GM23338 (cell line): ENCODE data around the gene SPIRE2. TPM values are rescaled to one million over a fixed set of nuclear protein-coding genes. Genes with fewer than 3 reads are reported as not detected.
A peak's percentile ranks its signal among the peaks of the same experiment; 100 is the strongest.
"Not testable (repeated sequence)": the region's sequence is repeated elsewhere in the genome, so short reads cannot be mapped to it uniquely, and the experiment has no call there.

Experiments
- ATAC-seq: fragments of 200-7000 bp; cut with Tn5 transposase; 3 replicates; pipeline ENCODE4 v1.9.1; 2020
- DNase-seq: peaks from one replicate; pipeline ENCODE4 v3.0.0-alpha.2; 2015; ENCODE audit warnings: low spot score
- H2AFZ ChIP-seq: fragments of 200-600 bp; sonication (generic); 2 replicates; pipeline ENCODE4 v1.8.0; 2016; ENCODE audit warnings: antibody characterized with exemption, mild to moderate bottlenecking, moderate library complexity
- H3F3A ChIP-seq: fragments of 200-600 bp; sonication (generic); replicated peaks from 2 replicates; pipeline ENCODE4 v1.8.0; 2017; ENCODE audit warnings: antibody characterized with exemption, mixed run types, low read depth
- H3K27ac ChIP-seq: fragments of 200-600 bp; sonication (generic); 2 replicates; pipeline ENCODE4 v1.6.1; 2016; ENCODE audit warnings: low read depth
- H3K27me3 ChIP-seq: fragments of 200-600 bp; sonication (generic); 2 replicates; pipeline ENCODE4 v1.8.0; 2016; ENCODE audit warnings: mild to moderate bottlenecking, mixed run types, moderate library complexity; ENCODE audit not compliant: insufficient read depth
- H3K36me3 ChIP-seq: fragments of 200-600 bp; sonication (generic); 2 replicates; pipeline ENCODE4 v1.8.0; 2016; ENCODE audit warnings: mild to moderate bottlenecking; ENCODE audit not compliant: insufficient read depth
- H3K4me1 ChIP-seq: fragments of 200-600 bp; sonication (generic); 2 replicates; pipeline ENCODE4 v1.8.0; 2016; ENCODE audit warnings: mild to moderate bottlenecking, moderate library complexity; ENCODE audit not compliant: insufficient read depth
- H3K4me2 ChIP-seq: fragments of 200-600 bp; sonication (generic); 2 replicates; pipeline ENCODE4 v1.7.1; 2017; ENCODE audit warnings: mixed run types
- H3K4me3 ChIP-seq: fragments of 200-600 bp; sonication (generic); 2 replicates; pipeline ENCODE4 v1.6.1; 2016; ENCODE audit warnings: mixed run types
- H3K79me2 ChIP-seq: fragments of 200-600 bp; sonication (generic); replicated peaks from 2 replicates; pipeline ENCODE4 v1.8.0; 2017; ENCODE audit warnings: mild to moderate bottlenecking; ENCODE audit not compliant: insufficient read depth
- H3K9me2 ChIP-seq: fragments of 200-600 bp; sonication (generic); 2 replicates; pipeline ENCODE4 v1.8.0; 2017; ENCODE audit not compliant: insufficient read depth
- H4K20me1 ChIP-seq: fragments of 200-600 bp; sonication (generic); replicated peaks from 2 replicates; pipeline ENCODE4 v1.8.0; 2017; ENCODE audit warnings: mild to moderate bottlenecking; ENCODE audit not compliant: insufficient read depth
- H3K27ac Mint-ChIP-seq: 2 replicates; pipeline ENCODE4 v1.8.0; 2020; ENCODE audit warnings: inconsistent platforms, mild to moderate bottlenecking, moderate library complexity, mixed read lengths
- H3K27me3 Mint-ChIP-seq: 3 replicates; pipeline ENCODE4 v1.8.0; 2022; ENCODE audit warnings: low read depth, mild to moderate bottlenecking, moderate library complexity, mixed read lengths, inconsistent platforms; ENCODE audit not compliant: insufficient read depth, poor library complexity
- H3K36me3 Mint-ChIP-seq: 3 replicates; pipeline ENCODE4 v1.8.0; 2021; ENCODE audit warnings: low read depth, mild to moderate bottlenecking, inconsistent platforms, moderate library complexity, mixed read lengths
- H3K4me1 Mint-ChIP-seq: 3 replicates; pipeline ENCODE4 v1.8.0; 2020; ENCODE audit warnings: mild to moderate bottlenecking, inconsistent platforms, mixed read lengths
- H3K4me3 Mint-ChIP-seq: 3 replicates; pipeline ENCODE4 v1.8.0; 2021; ENCODE audit warnings: moderate library complexity, mild to moderate bottlenecking, inconsistent platforms, mixed read lengths
- H3K9me3 Mint-ChIP-seq: 3 replicates; pipeline ENCODE4 v1.8.0; 2020; ENCODE audit warnings: moderate library complexity, mild to moderate bottlenecking, inconsistent platforms, mixed read lengths
- CREB1 ChIP-seq: fragments of 250-450 bp; sonication (Bioruptor Pico); IDR thresholded peaks from 2 replicates; pipeline ENCODE4 v1.5.0; 2020; ENCODE audit warnings: low read depth, mild to moderate bottlenecking, moderate library complexity
- CTCF ChIP-seq, 2 experiments: fragments of 200-600 bp in 1 of 2; sonication (generic) in 1 of 2; conservative IDR thresholded peaks; 2 replicates each; pipeline versions ENCODE4 v1.5.1 to v1.6.1; 2016 to 2017; ENCODE audit warnings: antibody characterized with exemption in 2 of 2, low read depth in 2 of 2, mild to moderate bottlenecking in 2 of 2, moderate library complexity in 1 of 2
- ETS1 ChIP-seq: IDR thresholded peaks from 2 replicates; pipeline ENCODE4 v1.6.1; 2016; ENCODE audit warnings: antibody characterized with exemption
- EZH2 ChIP-seq: fragments of 200-600 bp; sonication (generic); IDR thresholded peaks from one replicate; pipeline ENCODE4 v1.8.0; 2017; ENCODE audit warnings: antibody characterized with exemption, mild to moderate bottlenecking, low read depth; ENCODE audit not compliant: unreplicated experiment
- EZH2phosphoT487 ChIP-seq: fragments of 200-600 bp; sonication (generic); IDR thresholded peaks from one replicate; pipeline ENCODE4 v1.8.1; 2018; ENCODE audit warnings: antibody characterized with exemption; ENCODE audit not compliant: unreplicated experiment
- NANOG ChIP-seq: IDR thresholded peaks from 2 replicates; pipeline ENCODE4 v1.6.1; 2016; ENCODE audit warnings: antibody characterized with exemption, borderline replicate concordance
- POLR2AphosphoS5 ChIP-seq: IDR thresholded peaks from 2 replicates; pipeline ENCODE4 v1.6.1; 2016; ENCODE audit warnings: antibody characterized with exemption, low read depth
- STAT1 ChIP-seq: IDR thresholded peaks from one replicate; pipeline ENCODE4 v1.6.1; 2016; ENCODE audit warnings: antibody characterized with exemption; ENCODE audit not compliant: unreplicated experiment
- ZNF462 ChIP-seq: fragments of 250-450 bp; sonication (Bioruptor Pico); IDR thresholded peaks from 2 replicates; pipeline ENCODE4 v1.5.0; 2020; ENCODE audit warnings: mild to moderate bottlenecking, moderate library complexity
- polyA plus RNA-seq: library from polyadenylated mRNA; unstranded; fragments of >200 nt; fragmentation: Nextera tagmentation; extraction: Ambion mirVana; gene quantifications from 2 replicates; pipeline ENCODE4 v1.2.1, GENCODE V29; 2016
- total RNA-seq: library from RNA; depleted of rRNA; stranded (reverse); fragments of >200 nt; shearing (Covaris generic); gene quantifications from 2 replicates; pipeline ENCODE4 v1.2.3, GENCODE V29; 2014

Gene SPIRE2
- total and polyA plus RNA-seq, 2 experiments from 2014 or later, result 5.0 to 15.2 TPM

GRCh38 chr16:89823087-89823823 lies 5.0 kb upstream of the SPIRE2 start (continued):
- no peak for TF ChIP-seq ETS1
- TF ChIP-seq CREB1 (CRISPR knock-in tag), result no peak
- no peak for TF ChIP-seq EZH2
- TF ChIP-seq POLR2AphosphoS5, result no peak
- no peak for TF ChIP-seq EZH2phosphoT487
- TF ChIP-seq CTCF (conservative IDR thresholded peaks at IDR 0.05; ENCODE audit: low read depth in 2 of 2), result no peak

GRCh38 chr16:89823824-89824148 lies 4.5 kb upstream of the SPIRE2 start:
- ATAC-seq, H3K4me3 Mint-ChIP-seq, H4K20me1 ChIP-seq, H3F3A ChIP-seq, H3K27ac ChIP-seq, H3K9me2 ChIP-seq, H2AFZ ChIP-seq, H3K4me3 ChIP-seq, DNase-seq, H3K4me2 ChIP-seq, H3K27ac Mint-ChIP-seq, H3K79me2 ChIP-seq, H3K36me3 ChIP-seq, H3K27me3 ChIP-seq, H3K9me3 Mint-ChIP-seq: not testable (repeated sequence)
- Mint-ChIP-seq H3K27me3 (peaks cover 18% of the 10 kb centered on the region), H3K36me3 (peaks cover 15% of the 10 kb centered on the region; the same call in 2 of the 3 replicates), H3K4me1 (peaks cover 20% of the 10 kb centered on the region; the same call in 2 of the 3 replicates)
- H3K4me1 ChIP-seq, result peaks cover 12% of the 10 kb centered on the region

- Histone ChIP-seq H3K27me3 (no peaks in the 10 kb centered on the region), H2AFZ (no peak overlapping the region), H3K79me2 (no peaks in the 10 kb centered on the region), H3F3A (peaks cover 10% of the 10 kb centered on the region), H4K20me1 (peaks cover 3% of the 10 kb centered on the region; the same call in 1 of the 2 replicates), H3K4me3 (0 out of 2 replicates have a peak overlapping the region, but pooled peaks have one; percentile 62), H3K36me3 (no peaks in the 10 kb centered on the region), H3K9me2 (no peaks in the 10 kb centered on the region), H3K4me2 (no peak overlapping the region), H3K27ac (no peak overlapping the region), H3K4me1 (peaks cover 18% of the 10 kb centered on the region)
- Mint-ChIP-seq H3K27me3 (peaks cover 14% of the 10 kb centered on the region), H3K36me3 (peaks cover 4% of the 10 kb centered on the region; the same call in 1 of the 3 replicates), H3K27ac (no peak overlapping the region), H3K4me3 (peak overlapping the region; percentile 86), H3K9me3 (no peaks in the 10 kb centered on the region), H3K4me1 (peaks cover 25% of the 10 kb centered on the region; the same call in 2 of the 3 replicates)
- DNase-seq (no peak), ATAC-seq (no peak)
- TF ChIP-seq STAT1 (no peak), NANOG (no peak), ZNF462 (CRISPR knock-in tag) (no peak)
These were observed 1.5 kb upstream of the SPIRE2 start for GRCh38 chr16:89826531-89827382.
